ENCODE data around the gene CTNNA2.

Gene CTNNA2

DNA sequence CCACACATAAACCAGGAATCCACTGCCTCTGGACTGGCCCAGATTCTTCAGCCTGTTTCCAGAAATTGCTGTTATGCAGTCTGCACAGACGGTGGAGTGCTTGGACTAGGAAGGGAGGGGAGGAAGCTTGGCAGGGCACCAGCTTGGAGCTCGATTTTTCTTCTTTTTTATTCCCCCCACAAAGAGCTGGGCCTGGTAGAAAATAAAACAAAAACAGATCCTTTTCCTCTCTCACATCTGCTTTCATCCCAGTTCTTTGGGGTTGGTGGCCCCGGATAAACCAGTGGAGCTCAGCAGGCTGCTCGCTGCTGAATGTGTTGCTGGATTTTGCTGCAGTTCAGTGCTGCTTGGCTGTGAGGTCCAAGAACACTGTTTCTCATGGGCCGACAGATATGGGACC lies 775.7 kb downstream of the CTNNA2 start:
- Histone ChIP-seq H3K27ac (no peak overlapping the region), H3K27me3 (replicated peaks) (no peaks in the 10 kb centered on the region), H3K36me3 (replicated peaks) (no peaks in the 10 kb centered on the region), H3K4me3 (ENCODE audit: low read depth, low read length) (no peak overlapping the region)
- in situ Hi-C loops (cut with HindIII; ENCODE audit: low pct_ligation_motif_present, low sequenced_read_pairs), result no loop called here
- TF ChIP-seq, protein P1, sequence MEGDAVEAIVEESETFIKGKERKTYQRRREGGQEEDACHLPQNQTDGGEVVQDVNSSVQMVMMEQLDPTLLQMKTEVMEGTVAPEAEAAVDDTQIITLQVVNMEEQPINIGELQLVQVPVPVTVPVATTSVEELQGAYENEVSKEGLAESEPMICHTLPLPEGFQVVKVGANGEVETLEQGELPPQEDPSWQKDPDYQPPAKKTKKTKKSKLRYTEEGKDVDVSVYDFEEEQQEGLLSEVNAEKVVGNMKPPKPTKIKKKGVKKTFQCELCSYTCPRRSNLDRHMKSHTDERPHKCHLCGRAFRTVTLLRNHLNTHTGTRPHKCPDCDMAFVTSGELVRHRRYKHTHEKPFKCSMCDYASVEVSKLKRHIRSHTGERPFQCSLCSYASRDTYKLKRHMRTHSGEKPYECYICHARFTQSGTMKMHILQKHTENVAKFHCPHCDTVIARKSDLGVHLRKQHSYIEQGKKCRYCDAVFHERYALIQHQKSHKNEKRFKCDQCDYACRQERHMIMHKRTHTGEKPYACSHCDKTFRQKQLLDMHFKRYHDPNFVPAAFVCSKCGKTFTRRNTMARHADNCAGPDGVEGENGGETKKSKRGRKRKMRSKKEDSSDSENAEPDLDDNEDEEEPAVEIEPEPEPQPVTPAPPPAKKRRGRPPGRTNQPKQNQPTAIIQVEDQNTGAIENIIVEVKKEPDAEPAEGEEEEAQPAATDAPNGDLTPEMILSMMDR (IDR thresholded peaks at IDR 0.05; ENCODE audit: low read depth, low read length, missing control alignments), result no peak
- DNase-seq, result no peak

DNA sequence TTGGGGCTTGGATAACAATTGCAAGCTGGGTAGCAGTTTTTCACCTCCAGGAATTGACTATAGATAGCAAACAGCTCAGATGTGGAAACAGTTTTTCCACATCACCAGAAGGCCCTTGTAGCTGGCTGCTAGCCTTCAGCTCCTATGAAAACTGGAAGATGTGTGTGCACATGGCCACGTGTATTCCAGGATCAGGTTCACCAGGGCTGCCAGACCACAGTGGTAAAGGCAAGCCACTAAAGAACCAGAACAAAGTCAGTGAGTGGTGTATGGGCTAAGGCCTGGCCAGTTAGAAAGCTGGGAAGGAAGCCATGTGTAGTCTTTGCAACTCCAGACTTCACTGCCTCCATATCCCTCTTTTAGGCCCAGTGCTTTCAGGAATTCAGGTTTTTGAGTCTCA lies 778.8 kb downstream of the CTNNA2 start:
- Histone ChIP-seq H3K27ac (no peak overlapping the region), H3K36me3 (replicated peaks) (no peaks in the 10 kb centered on the region), H3K4me3 (ENCODE audit: low read depth, low read length) (no peak overlapping the region), H3K27me3 (replicated peaks) (no peaks in the 10 kb centered on the region)
- in situ Hi-C loops (cut with HindIII; ENCODE audit: low pct_ligation_motif_present, low sequenced_read_pairs), result no loop called here
- TF ChIP-seq, protein P1 (IDR thresholded peaks at IDR 0.05; ENCODE audit: low read depth, low read length, missing control alignments), result no peak
- DNase-seq, result no peak

DNA sequence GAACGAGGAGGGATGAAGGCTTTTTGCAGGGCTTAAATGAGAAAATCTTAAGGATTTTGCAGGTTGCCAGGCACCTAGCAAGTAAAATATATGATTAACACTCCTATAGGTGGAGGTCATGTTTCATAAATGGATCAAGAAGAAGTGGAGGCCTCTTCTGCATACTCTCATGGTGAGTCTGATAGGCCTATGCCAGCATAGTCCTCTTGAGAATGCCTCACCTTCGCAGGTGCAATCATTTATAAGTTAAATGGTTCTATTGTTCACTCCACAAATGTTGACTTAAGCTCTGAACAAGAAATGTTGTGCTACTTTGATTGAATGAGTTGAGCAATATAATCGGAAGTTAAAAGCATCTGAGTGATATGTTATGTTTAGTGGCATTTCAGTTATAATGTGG lies 779.6 kb downstream of the CTNNA2 start:
- H3K36me3 ChIP-seq (replicated peaks), result no peaks in the 10 kb centered on the region
- TF ChIP-seq, protein P1 (IDR thresholded peaks at IDR 0.05; ENCODE audit: low read depth, low read length, missing control alignments), result no peak
- no peak for DNase-seq
- H3K4me3 ChIP-seq (ENCODE audit: low read depth, low read length), result no peak overlapping the region
- no peak overlapping the region for H3K27ac ChIP-seq
- H3K27me3 ChIP-seq (replicated peaks), result no peaks in the 10 kb centered on the region
- in situ Hi-C loops (cut with HindIII; ENCODE audit: low pct_ligation_motif_present, low sequenced_read_pairs), result no loop called here

DNA sequence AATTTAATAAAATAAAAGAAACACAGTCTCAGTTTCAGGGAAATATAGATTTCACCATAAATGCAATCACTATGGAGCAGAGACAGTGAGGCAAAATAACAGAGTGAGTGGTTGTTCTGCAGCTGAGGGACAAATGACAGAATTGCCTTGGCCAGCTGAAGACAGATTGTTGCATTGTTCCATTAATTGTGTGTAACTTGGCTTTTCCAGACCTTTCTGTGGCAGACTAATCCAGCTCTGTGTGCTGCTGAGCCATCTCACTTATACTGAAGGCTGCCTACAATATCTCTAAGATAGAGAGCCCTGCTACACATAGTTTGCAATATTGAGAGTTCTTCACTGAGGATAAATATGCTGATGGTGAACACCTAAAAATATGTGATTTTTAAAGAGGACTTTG lies 780.2 kb downstream of the CTNNA2 start:
- in situ Hi-C loops (cut with HindIII; ENCODE audit: low pct_ligation_motif_present, low sequenced_read_pairs), result no loop called here
- TF ChIP-seq, protein P1 (IDR thresholded peaks at IDR 0.05; ENCODE audit: low read depth, low read length, missing control alignments), result no peak
- H3K27ac ChIP-seq, result no peak overlapping the region
- DNase-seq, result no peak
- H3K4me3 ChIP-seq (ENCODE audit: low read depth, low read length), result no peak overlapping the region
- H3K27me3 ChIP-seq (replicated peaks), result no peaks in the 10 kb centered on the region
- no peaks in the 10 kb centered on the region for H3K36me3 ChIP-seq (replicated peaks)

DNA sequence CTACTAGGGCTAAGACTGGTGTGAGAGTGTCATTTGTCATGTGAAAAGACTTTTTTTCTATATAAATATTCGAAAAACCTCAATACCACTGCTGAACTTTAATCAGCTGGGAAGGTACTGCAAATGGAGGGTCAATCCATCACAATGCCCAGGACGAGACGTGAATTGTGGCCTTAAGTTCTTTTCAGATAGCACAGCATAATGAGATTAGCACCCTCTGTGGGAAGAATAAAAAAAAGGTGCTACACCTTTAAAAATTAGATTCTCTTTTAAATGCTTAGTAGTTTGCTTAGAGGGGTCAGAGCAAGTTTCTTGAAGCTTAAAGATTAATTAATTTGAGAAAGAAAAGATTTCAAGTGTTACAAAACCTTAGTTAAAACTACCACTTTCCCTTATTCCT lies 786.1 kb downstream of the CTNNA2 start:
- TF ChIP-seq, protein P1 (IDR thresholded peaks at IDR 0.05; ENCODE audit: low read depth, low read length, missing control alignments), result no peak
- in situ Hi-C loops (cut with HindIII; ENCODE audit: low pct_ligation_motif_present, low sequenced_read_pairs), result no loop called here
- H3K27me3 ChIP-seq (replicated peaks), result peaks cover 12% of the 10 kb centered on the region

DNA sequence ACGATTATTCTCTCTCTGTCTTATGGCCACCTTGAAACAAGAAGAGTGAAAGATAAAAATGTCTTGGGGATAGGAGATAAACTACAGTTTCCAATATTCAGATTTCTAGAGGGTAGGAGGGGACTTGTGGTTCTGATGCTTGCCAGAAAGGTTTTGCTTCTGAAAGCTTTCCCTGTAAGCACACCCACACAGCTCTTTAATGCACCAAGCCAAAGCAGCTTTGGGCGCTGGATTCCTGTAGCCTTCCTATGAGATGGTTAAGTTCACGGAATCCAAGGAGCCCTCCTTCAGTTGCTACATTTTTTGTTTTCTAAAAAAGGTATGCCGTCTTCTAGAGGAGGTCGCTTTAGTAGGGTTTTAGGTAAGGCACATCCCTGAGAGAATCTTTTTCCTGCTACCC lies 786.8 kb downstream of the CTNNA2 start:
- H3K27me3 ChIP-seq (replicated peaks), result peaks cover 15% of the 10 kb centered on the region
- in situ Hi-C loops (cut with HindIII; ENCODE audit: low pct_ligation_motif_present, low sequenced_read_pairs), result no loop called here
- no peak overlapping the region for H3K4me3 ChIP-seq (ENCODE audit: low read depth, low read length)
- TF ChIP-seq, protein P1 (IDR thresholded peaks at IDR 0.05; ENCODE audit: low read depth, low read length, missing control alignments), result no peak
- no peak overlapping the region for H3K27ac ChIP-seq
- no peaks in the 10 kb centered on the region for H3K36me3 ChIP-seq (replicated peaks)
- DNase-seq, result no peak

More for the DNA sequence above, 786.1 kb downstream of the CTNNA2 start:
- H3K27ac ChIP-seq, result no peak overlapping the region
- no peaks in the 10 kb centered on the region for H3K36me3 ChIP-seq (replicated peaks)
- H3K4me3 ChIP-seq (ENCODE audit: low read depth, low read length), result no peak overlapping the region
- DNase-seq, result no peak

Data from brain microvascular endothelial cell (primary cell).